ENCODE data around the gene DLX5. TPM values are rescaled to one million over a fixed set of nuclear protein-coding genes. Genes with fewer than 3 reads are reported as not detected.

DLX5 gene
- polyA plus RNA-seq, 1 donor (not counting 4 experiments of a cell fraction or from before 2014, with no cell fraction given) = 0.67 TPM

- Histone ChIP-seq H2AFZ (ENCODE audit: control insufficient read depth, low read length) (no peak overlapping the region), H3K9ac (ENCODE audit: control insufficient read depth, extremely low read depth, insufficient read depth, low read length) (no peak overlapping the region), H3K9me1 (ENCODE audit: control insufficient read depth, extremely low read depth, insufficient read depth, low read length) (no peaks in the 10 kb centered on the region), H3K4me2 (ENCODE audit: control insufficient read depth, extremely low read depth, insufficient read depth, low read depth, low read length) (no peak overlapping the region), H3K27ac (ENCODE audit: control insufficient read depth, insufficient read depth, low read length) (no peak overlapping the region), H3K79me2 (ENCODE audit: control insufficient read depth, insufficient read depth, low read length) (no peaks in the 10 kb centered on the region), H3K36me3 (ENCODE audit: control insufficient read depth in 2 of 2, extremely low read depth in 1 of 2, insufficient read depth in 2 of 2, low read length in 2 of 2) (no peaks in the 10 kb centered on the region), H3K9me3 (ENCODE audit: control insufficient read depth, low read depth, low read length) (no peaks in the 10 kb centered on the region), H3K4me3 (ENCODE audit: control insufficient read depth in 2 of 3, extremely low read depth in 1 of 3, insufficient read depth in 2 of 3, low read depth in 1 of 3, low read length in 3 of 3) (no peak overlapping the region), H4K20me1 (ENCODE audit: control insufficient read depth, extremely low read depth, insufficient read depth, low read length) (no peaks in the 10 kb centered on the region), H3K27me3 (ENCODE audit: control insufficient read depth, extremely low read depth, insufficient read depth, low read length) (peaks cover 96% of the 10 kb centered on the region), H3K4me1 (ENCODE audit: control insufficient read depth, extremely low read depth, insufficient read depth, low read length) (no peaks in the 10 kb centered on the region)
- dilution Hi-C loops (cut with MboI; ENCODE audit: extremely low pct_ligation_motif_present, low sequenced_read_pairs) = no loop called here
- no peak for TF ChIP-seq CTCF (optimal IDR thresholded peaks at IDR 0.05 in 1 of 3, IDR thresholded peaks at IDR 0.05 in 1 of 3, conservative IDR thresholded peaks at IDR 0.05 in 1 of 3; ENCODE audit: extremely low read depth in 1 of 3, insufficient read depth in 2 of 3, low read length in 3 of 3)
- peak; percentile 83 for TF ChIP-seq EZH2 (IDR thresholded peaks at IDR 0.05; ENCODE audit: low read length)
- DNase-seq (ENCODE audit: low read depth, low spot score) (no peak), FAIRE-seq (no peak)
Observed at GRCh38 chr7:96997512-96998032, 27.1 kb downstream of the DLX5 start.

GRCh38 chr7:96996958-96997511 is 27.6 kb downstream of the DLX5 start:
- no peaks in the 10 kb centered on the region for H3K4me1 ChIP-seq (ENCODE audit: control insufficient read depth, extremely low read depth, insufficient read depth, low read length)
- H3K79me2 ChIP-seq (ENCODE audit: control insufficient read depth, insufficient read depth, low read length) = no peaks in the 10 kb centered on the region
- no peak overlapping the region for H3K9ac ChIP-seq (ENCODE audit: control insufficient read depth, extremely low read depth, insufficient read depth, low read length)
- DNase-seq (ENCODE audit: low read depth, low spot score) = no peak
- peaks cover 96% of the 10 kb centered on the region for H3K27me3 ChIP-seq (ENCODE audit: control insufficient read depth, extremely low read depth, insufficient read depth, low read length)
- no peak overlapping the region for H3K4me2 ChIP-seq (ENCODE audit: control insufficient read depth, extremely low read depth, insufficient read depth, low read depth, low read length)
- no peak for FAIRE-seq
- no peaks in the 10 kb centered on the region for H3K36me3 ChIP-seq (ENCODE audit: control insufficient read depth in 2 of 2, extremely low read depth in 1 of 2, insufficient read depth in 2 of 2, low read length in 2 of 2)
- H3K9me3 ChIP-seq (ENCODE audit: control insufficient read depth, low read depth, low read length) = no peaks in the 10 kb centered on the region
- dilution Hi-C loops (cut with MboI; ENCODE audit: extremely low pct_ligation_motif_present, low sequenced_read_pairs) = no loop called here
- TF ChIP-seq EZH2 (IDR thresholded peaks at IDR 0.05; ENCODE audit: low read length) (no peak), CTCF (optimal IDR thresholded peaks at IDR 0.05 in 1 of 3, IDR thresholded peaks at IDR 0.05 in 1 of 3, conservative IDR thresholded peaks at IDR 0.05 in 1 of 3; ENCODE audit: extremely low read depth in 1 of 3, insufficient read depth in 2 of 3, low read length in 3 of 3) (no peak)
- no peak overlapping the region for H3K4me3 ChIP-seq (ENCODE audit: control insufficient read depth in 2 of 3, extremely low read depth in 1 of 3, insufficient read depth in 2 of 3, low read depth in 1 of 3, low read length in 3 of 3)
- no peak overlapping the region for H2AFZ ChIP-seq (ENCODE audit: control insufficient read depth, low read length)
- no peaks in the 10 kb centered on the region for H3K9me1 ChIP-seq (ENCODE audit: control insufficient read depth, extremely low read depth, insufficient read depth, low read length)
- no peak overlapping the region for H3K27ac ChIP-seq (ENCODE audit: control insufficient read depth, insufficient read depth, low read length)
- H4K20me1 ChIP-seq (ENCODE audit: control insufficient read depth, extremely low read depth, insufficient read depth, low read length) = no peaks in the 10 kb centered on the region

Measured in keratinocyte (primary cell).